Measurements from ENCODE around the gene STK35.

DNA sequence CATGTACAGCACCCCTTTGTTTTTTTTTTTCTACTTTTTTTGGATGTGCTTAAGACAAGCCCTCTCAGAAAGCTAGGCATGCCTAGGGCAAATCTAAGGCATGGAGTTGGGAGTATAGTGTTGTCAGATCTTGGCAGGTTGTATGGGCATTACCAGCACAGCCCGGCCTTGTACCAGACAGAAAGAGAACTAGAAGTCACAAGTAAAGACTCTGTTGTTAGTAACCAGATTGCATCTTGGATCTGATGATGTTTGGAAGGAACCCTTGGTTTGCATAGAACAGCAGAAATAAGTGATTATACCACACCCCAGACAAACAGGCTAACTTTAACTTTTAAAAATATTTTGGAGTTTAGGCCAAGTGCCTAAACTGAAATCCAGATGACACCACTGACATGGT lies 25.6 kb downstream of the STK35 start:
- TF ChIP-seq POLR2A (IDR thresholded peaks at IDR 0.05; ENCODE audit: low read length): no peak
- TF ChIP-seq GATA1 (IDR thresholded peaks at IDR 0.05; ENCODE audit: low read depth, low read length): no peak

Data from erythroblast (primary cell).